ENCODE measurements around the gene TOMM5.

Gene TOMM5

DNA sequence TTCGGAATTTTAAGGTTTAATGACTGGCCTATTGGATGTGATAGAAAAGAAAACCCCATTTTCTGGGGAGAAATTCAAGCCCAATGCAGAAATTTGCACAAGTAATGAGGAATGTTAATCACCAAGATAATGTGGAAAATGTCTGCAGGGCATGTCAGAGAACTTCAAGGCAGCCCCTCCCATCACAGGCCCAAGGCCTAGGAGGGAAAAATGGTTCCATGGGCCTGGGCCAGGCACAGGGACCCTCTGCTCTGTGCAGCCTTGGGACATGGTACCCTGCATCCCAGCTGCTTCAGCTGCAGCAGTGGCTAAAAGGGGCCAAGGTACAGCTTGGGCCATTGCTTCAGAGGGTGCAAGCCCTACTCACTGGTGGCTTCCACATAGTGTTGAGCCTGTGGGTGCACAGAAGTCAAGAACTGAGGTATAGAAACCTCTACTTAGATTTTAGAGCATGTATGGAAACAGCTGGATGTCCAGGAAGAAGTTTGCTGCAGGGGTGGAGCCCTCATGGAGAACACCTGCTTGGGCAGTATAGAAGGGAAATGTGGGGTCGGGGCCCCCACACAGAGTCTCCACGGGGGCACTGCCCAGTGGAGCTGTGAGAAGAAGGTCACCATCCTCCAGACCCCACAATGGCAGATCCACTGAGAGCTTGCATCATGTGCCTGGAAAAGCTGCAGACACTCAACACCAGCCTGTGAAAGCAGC, 28.4 kb downstream of the TOMM5 start:
- no peak for DNase-seq (ENCODE audit: low read depth in 4 of 4, low spot score in 1 of 4)

DNA sequence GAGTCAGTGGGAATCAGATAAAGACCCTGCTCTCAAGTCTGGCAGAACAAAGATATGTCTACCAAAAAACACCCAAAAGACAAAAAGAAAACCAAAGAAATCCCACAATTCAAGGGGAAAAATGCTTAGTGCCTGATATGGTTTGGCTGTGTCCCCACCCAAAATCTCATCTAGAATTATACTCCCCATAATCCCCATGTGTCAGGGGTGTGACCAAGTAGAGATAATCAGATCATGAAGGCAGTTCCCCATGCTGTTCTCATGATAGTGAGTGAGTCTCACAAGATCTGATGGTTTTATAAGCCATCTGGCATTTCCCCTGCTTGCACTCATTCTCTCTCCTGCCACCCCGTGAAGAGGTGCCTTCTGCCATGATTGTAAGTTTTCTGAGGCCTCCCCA, 29.6 kb downstream of the TOMM5 start:
- DNase-seq (ENCODE audit: low read depth in 4 of 4, low spot score in 1 of 4), result no peak

DNA sequence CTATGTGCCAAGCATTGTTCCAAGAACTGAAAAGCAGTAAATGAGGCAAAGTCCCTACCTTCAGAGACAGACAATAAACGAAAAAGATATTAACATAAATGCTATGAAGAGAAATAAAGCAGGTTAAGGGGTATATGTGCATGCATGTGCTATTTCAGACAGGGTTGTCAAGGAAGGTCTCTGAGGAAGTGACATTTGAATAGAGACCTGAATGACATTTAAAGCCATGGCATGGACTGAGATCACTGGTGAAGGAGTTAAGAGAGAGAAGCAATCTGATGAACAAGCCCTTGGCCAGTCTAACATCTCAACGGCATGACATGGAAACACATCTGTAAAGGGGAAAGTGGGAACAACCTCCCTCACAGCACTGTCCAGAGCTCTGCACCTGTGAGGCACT, 30.7 kb downstream of the TOMM5 start:
- no peak for DNase-seq (ENCODE audit: low read depth in 4 of 4, low spot score in 1 of 4)

DNA sequence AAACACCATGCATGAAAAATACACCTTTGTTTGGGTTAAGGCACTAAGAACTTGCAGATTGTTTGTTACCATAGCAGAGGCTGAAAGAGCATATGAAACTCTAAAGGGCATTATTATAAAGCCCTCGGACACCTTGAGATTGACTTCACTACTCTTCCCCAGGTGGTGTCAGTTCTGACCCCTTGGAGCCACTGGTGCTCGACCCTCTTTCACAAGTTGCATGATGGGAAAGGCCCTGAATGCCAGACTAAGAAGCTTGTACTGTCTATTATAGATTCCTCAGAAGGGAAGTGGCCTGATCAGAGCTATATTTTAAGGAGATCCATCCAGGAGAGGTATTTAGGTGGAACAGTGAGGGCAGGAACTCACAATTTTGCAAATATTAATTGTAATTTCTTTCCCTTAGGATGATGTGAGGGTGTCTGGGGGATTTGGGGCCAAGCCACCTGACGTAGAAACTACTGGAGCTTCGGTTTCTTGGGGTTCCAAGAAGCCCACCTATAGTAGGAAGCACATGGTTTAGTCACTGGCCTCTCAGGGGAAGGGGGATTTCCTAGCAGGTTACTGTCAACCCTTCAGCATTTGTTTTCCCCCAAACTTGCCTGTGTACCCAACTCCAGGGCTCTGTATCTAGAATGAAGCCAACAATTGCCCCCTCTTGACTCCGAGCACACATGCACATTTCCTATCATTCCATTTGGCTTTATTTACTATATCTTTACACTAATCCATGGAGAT, 32.4 kb downstream of the TOMM5 start:
- DNase-seq (ENCODE audit: low read depth in 4 of 4, low spot score in 1 of 4), result no peak

DNA sequence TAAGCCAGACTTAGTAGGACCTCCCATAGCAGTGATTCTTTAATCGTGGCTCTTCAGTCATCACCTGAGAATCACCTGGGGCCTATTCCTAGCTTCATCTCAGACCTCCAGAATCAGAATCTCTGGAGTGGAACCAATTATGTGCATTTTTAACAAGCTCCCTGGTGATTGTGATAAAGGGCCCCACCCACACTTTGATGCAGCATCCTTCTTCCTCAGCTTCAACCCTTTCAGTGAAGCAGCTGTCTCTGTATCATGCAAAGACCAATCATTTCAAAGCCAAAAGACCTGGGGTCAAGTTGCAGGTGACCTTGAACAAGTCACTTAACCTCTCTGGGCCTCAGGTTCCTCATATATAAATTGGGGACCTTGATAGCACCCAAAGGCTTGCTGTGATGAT, 33.3 kb downstream of the TOMM5 start:
- no peak for DNase-seq (ENCODE audit: low read depth in 4 of 4, low spot score in 1 of 4)

DNA sequence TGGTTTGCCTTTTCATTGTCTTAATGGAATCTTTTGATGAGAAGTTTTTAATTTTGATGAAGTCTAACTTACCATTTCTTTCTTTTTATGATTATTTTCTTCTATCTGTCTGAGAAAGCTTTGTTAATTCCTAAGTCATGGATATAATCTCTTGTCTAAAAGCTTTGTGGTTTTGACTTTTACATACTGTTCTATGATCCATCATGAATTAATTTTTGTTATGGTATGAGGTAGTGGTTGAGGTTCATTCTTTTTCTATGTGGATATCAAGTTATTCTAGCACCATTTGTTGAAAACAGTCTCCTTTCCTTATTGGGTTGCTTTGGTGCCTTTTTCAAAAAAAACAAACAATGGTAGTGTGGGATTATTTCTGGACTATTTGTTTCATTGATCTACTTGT, 36.6 kb downstream of the TOMM5 start:
- DNase-seq (ENCODE audit: low read depth in 4 of 4, low spot score in 1 of 4), result no peak

DNA sequence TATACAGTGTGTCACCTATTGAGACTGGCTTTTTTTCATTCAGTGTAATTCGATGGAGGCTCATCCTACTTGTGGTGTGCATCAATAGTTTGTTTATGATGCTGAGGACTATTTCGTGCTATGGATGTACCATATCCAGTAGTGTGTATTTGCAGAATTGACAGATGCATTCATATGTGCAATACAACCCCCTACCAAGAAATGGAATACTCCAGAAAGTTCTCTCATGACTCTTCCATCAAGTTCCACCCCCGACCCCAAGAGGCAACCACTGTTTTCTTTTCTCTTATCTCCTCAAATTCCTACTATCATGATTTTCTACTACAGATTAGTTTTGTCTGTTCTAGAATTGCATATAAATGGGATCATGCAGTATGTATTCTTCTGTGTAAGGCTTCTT, 38.1 kb downstream of the TOMM5 start:
- no peak for DNase-seq (ENCODE audit: low read depth in 4 of 4, low spot score in 1 of 4)

DNA sequence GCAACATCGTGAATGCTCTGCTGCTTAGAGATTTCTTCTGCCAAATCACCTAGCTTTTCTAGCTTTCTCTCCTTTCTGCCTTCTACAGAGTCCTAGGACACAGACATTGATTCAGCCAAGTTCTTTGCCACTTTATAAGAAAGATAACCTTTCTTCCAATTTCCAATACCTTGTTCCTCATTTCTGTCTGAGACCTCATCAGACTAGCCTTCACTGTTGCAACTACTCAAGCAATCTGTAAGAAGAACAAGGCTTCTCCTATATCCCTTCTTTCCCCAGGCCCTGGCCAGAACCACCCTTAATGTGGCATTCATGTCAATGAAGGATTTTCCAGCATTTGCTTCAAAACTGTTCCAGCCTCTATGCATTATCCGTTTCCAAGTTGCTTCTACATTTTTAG, 40.5 kb downstream of the TOMM5 start:
- no peak for DNase-seq (ENCODE audit: low read depth in 4 of 4, low spot score in 1 of 4)

DNA sequence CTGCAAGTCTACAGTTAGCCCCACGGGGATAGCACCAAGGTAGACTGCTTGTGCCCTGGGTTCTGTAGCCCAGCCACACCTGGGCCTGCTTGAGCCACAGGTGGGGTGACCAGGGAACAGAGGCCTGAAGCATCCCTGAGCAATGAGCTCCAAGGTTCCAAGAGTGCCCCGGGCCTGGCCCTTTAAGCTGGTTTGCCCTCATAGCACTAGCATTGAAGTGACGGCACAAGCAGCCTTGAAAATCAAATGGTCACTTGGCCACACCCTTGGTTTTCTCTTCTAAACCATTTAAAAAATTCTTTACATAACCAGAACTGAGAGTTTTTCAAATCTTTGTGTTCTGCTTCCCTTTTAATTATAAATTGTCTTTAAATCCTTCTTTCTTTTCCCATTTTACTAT, 40.9 kb downstream of the TOMM5 start:
- no peak for DNase-seq (ENCODE audit: low read depth in 4 of 4, low spot score in 1 of 4)

DNA sequence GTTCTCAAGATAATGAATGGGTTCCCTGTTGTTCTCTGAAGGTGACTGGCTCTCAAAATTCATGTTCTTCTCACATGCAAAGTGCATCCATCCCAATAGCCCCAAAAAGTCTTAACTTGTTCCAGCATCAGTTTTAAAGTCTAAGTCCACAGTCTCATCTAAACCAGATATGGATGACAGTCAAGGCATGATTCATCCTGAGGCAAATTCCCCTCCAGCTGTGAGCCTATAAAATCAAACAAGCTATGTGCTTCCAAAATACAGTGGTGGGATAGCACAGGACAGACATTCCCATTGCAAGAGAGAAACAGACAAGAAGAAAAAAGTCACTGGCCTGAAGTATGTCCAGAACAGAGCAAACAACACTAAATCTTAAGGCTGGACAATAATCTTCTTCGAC, 41.6 kb downstream of the TOMM5 start:
- no peak for DNase-seq (ENCODE audit: low read depth in 4 of 4, low spot score in 1 of 4)

DNA sequence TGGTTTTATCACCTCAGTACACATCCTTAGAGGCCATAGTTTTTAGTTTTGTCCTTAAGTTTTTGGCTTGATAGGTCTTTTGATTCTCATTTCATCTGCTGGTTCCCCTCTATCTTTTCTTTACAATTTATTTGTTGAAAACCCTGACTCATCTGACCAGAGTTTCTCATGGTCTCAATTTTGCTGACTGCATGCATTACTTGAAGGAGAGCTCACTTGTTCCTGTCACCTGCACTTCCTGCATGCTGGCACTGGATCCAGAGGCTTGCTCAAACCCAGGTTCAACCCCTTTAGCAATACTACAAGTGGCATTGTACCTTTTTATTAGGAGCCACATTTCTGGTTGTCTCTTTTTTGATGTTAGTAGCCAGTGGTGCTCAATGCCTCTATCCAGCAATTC, 42.9 kb downstream of the TOMM5 start:
- no peak for DNase-seq (ENCODE audit: low read depth in 4 of 4, low spot score in 1 of 4)

DNA sequence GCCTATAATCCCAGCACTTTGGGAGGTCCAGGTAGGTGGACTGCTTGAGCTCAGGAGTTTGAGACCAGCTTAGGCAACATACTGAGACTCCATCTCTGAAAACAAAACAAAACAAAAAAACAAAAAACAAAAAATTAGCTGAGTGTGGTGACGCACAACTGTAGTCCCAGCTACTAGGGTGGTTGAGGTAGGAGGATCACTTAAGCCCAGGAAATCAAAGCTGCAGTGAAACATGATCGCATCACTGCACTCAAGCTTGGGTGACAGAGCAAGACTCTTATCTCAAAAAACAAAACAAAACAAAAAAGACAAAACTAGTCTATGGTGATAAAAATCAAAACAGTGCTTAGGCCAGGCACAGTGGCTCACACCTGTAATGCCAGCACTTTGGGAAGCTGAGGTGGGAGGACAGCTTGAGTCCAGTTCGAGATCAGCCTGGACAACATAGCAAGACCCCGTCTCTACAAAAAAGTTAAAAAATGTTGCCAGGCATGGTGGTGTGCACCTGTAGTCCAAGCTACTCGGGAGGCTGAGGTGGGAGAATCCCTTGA, 45.0 kb downstream of the TOMM5 start:
- DNase-seq (ENCODE audit: low read depth in 4 of 4, low spot score in 1 of 4), result no peak

DNA sequence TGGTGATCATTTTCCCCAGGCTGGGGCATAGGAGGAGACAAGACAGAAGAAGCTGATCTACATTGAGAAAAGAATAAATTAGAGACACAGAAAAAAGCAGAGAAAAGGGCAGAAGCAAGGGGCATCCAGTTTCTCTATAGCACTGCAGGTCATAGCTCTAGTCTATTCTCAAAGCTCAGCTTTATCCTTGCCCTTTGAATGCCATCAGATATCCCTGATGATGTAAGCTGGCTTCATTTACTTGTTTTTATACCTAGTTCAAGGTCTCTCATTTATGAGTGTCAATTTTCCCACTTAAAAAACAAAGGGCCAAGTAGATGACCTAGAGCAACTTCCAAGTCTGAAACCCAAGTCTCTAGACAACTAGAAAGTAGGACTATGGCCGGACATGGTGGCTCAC, 48.9 kb downstream of the TOMM5 start:
- DNase-seq (ENCODE audit: low read depth in 4 of 4, low spot score in 1 of 4), result no peak

DNA sequence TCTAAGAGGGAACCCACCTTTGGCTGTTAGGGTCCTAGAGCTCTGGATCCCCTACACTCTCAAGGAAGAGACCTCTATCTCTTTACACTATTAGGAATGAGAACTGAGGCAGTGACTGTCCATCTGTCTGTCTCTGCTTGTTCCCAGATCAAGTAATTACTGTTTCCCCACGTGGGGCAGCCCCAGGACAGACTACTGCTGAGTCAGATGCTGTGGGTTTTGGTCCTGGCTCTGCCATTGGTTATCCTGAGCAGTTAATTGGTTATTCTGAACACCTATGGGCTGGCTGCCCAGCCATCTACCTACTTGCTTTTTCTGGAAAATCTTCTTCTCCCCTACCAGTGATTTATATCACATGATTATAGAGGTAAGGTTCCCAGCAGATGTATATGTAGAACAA, 49.5 kb downstream of the TOMM5 start:
- no peak for DNase-seq (ENCODE audit: low read depth in 4 of 4, low spot score in 1 of 4)

DNA sequence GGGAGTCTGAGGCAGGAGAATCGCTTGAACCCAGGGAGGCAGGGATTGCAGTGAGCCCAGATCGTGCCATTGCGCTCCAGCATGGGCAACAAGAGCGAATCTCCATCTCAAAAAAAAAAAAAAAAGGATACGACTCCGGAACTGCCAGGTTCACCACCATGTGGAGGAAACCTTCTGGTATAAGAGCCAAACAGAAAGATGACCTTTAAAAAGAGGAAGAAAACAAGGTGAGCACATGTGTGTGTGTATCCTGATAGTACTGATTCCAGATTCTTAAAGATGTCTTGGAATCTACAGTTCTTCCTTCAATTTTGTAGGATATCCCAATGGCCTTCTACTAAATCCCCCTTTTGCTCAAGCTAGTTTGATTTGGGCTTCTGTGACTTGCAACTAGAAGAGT, 49.9 kb downstream of the TOMM5 start:
- no peak for DNase-seq (ENCODE audit: low read depth in 4 of 4, low spot score in 1 of 4)

DNA sequence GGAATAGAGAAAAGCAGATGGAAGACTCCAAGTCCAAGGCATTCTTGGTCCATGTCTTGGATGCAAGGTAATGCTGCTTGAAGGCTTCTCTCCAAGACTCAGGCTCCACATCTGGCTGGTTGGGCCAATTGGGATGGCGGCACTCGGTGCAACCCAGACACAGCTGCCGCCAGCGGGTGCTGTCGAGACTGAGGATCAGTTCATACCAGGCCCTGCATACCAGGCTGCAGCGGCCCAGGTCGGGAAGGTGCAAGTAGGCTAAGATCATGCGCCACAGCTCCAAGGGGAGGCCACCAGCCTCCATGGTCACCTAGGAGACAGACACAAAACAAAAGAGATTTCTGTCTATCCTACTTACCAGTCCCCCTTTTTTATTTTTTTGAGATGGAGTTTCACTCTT, 50.9 kb downstream of the TOMM5 start:
- DNase-seq (ENCODE audit: low read depth in 4 of 4, low spot score in 1 of 4), result no peak

DNA sequence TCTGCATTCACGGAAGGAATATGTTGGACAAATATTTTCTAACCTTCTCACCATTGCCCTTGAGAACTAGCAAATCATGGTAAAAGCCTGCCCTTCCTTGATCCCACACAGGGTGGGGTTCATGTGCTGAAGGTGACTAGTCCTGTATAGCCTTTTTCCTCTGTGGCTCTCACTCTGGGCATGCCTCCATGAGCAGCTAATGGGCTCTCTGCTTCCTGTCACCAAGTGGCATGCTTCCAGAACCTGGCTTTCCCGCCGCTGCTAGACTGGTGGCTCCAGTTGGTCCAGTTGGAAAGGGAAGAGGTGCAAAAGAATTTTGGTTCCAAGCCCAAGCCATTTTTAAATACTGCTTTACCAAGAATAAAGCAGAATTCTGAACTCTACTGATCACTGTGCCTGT, 51.8 kb downstream of the TOMM5 start:
- DNase-seq (ENCODE audit: low read depth in 4 of 4, low spot score in 1 of 4), result no peak

DNA sequence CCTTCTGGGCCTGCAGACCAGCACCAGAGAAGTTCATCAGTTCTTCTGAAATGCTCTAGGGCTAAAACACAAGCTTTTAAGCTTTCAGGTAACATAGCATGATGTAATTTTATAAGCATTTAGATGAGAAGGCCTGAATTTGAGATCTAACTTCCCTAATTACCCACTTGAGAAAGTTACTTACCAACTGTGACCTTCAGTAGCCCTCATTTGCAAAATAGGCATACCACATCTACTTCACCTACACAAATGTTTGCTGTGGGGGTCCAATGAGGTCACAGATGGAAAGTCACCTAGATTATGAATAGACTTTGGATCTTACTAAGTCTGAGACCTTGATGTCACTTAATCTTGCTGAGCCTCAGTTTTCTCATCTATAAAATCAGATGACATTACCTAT, 52.8 kb downstream of the TOMM5 start:
- DNase-seq (ENCODE audit: low read depth in 4 of 4, low spot score in 1 of 4), result no peak

All from stimulated activated CD4-positive, alpha-beta T cell treated with anti-CD3 and anti-CD28 coated beads, Interleukin-1b, Interleukin-23, amount 100 ng/mL, for 24 hours (primary cell).